Measurements from ENCODE around the gene GPR179. TPM values are rescaled to one million over a fixed set of nuclear protein-coding genes. Genes with fewer than 3 reads are reported as not detected.

Gene GPR179
- total RNA-seq, 1 donor from 2014 or later: 0.97 TPM

- Mint-ChIP-seq H3K27ac (ENCODE audit: unreplicated experiment) (no peak overlapping the region), H3K4me1 (ENCODE audit: unreplicated experiment) (peaks cover 4% of the 10 kb centered on the region), H3K36me3 (ENCODE audit: low read depth, unreplicated experiment) (peaks cover 5% of the 10 kb centered on the region), H3K4me3 (ENCODE audit: unreplicated experiment) (no peak overlapping the region), H3K9me3 (ENCODE audit: unreplicated experiment) (no peaks in the 10 kb centered on the region), H3K27me3 (ENCODE audit: unreplicated experiment) (no peaks in the 10 kb centered on the region)
- no peak for DNase-seq (ENCODE audit: low spot score)
- TF ChIP-seq CTCF (IDR thresholded peaks at IDR 0.05; ENCODE audit: unreplicated experiment): no peak
Measured at GRCh38 chr17:38361694-38362465, 18.1 kb upstream of the GPR179 start.

GRCh38 chr17:38358586-38359513 lies 15.1 kb upstream of the GPR179 start:
- DNase-seq (ENCODE audit: low spot score): no peak
- Mint-ChIP-seq H3K4me3 (ENCODE audit: unreplicated experiment) (no peak overlapping the region), H3K4me1 (ENCODE audit: unreplicated experiment) (peaks cover 8% of the 10 kb centered on the region), H3K27me3 (ENCODE audit: unreplicated experiment) (no peaks in the 10 kb centered on the region), H3K36me3 (ENCODE audit: low read depth, unreplicated experiment) (no peaks in the 10 kb centered on the region), H3K27ac (ENCODE audit: unreplicated experiment) (no peak overlapping the region), H3K9me3 (ENCODE audit: unreplicated experiment) (no peaks in the 10 kb centered on the region)
- TF ChIP-seq CTCF (IDR thresholded peaks at IDR 0.05; ENCODE audit: unreplicated experiment): no peak

GRCh38 chr17:38357486-38358123 lies 13.8 kb upstream of the GPR179 start:
- H3K4me3 Mint-ChIP-seq (ENCODE audit: unreplicated experiment): no peak overlapping the region
- H3K4me1 Mint-ChIP-seq (ENCODE audit: unreplicated experiment): peaks cover 14% of the 10 kb centered on the region
- no peak overlapping the region for H3K27ac Mint-ChIP-seq (ENCODE audit: unreplicated experiment)
- no peak for DNase-seq (ENCODE audit: low spot score)
- no peak for TF ChIP-seq CTCF (IDR thresholded peaks at IDR 0.05; ENCODE audit: unreplicated experiment)
- no peaks in the 10 kb centered on the region for H3K9me3 Mint-ChIP-seq (ENCODE audit: unreplicated experiment)
- H3K27me3 Mint-ChIP-seq (ENCODE audit: unreplicated experiment): peaks cover 4% of the 10 kb centered on the region
- no peaks in the 10 kb centered on the region for H3K36me3 Mint-ChIP-seq (ENCODE audit: low read depth, unreplicated experiment)

- H3K27me3 Mint-ChIP-seq (ENCODE audit: unreplicated experiment): peaks cover 9% of the 10 kb centered on the region
- no peaks in the 10 kb centered on the region for H3K9me3 Mint-ChIP-seq (ENCODE audit: unreplicated experiment)
- H3K36me3 Mint-ChIP-seq (ENCODE audit: low read depth, unreplicated experiment): peaks cover 4% of the 10 kb centered on the region
- peaks cover 10% of the 10 kb centered on the region for H3K4me1 Mint-ChIP-seq (ENCODE audit: unreplicated experiment)
- no peak for DNase-seq (ENCODE audit: low spot score)
- no peak for TF ChIP-seq CTCF (IDR thresholded peaks at IDR 0.05; ENCODE audit: unreplicated experiment)
- no peak overlapping the region for H3K4me3 Mint-ChIP-seq (ENCODE audit: unreplicated experiment)
- no peak overlapping the region for H3K27ac Mint-ChIP-seq (ENCODE audit: unreplicated experiment)
Measured at GRCh38 chr17:38355251-38355650, 11.5 kb upstream of the GPR179 start.

Measured in endothelial cell (in vitro differentiated cells).